Epithelial cell of esophagus (primary cell): ENCODE measurements around the gene CLOCK.
A peak's percentile ranks its signal among the peaks of the same experiment; 100 is the strongest.

ENCODE experiments used
- DNase-seq: peaks from one replicate; pipeline ENCODE4 v3.0.0; 2010; ENCODE audit warnings: low read depth
- H3K4me3 ChIP-seq: 2 replicates; pipeline ENCODE4 v1.5.1; 2011; ENCODE audit warnings: mild to moderate bottlenecking, low read length, control low read depth
- CTCF ChIP-seq: IDR thresholded peaks from 2 replicates; pipeline ENCODE4 v1.5.1; 2011; ENCODE audit warnings: low read depth, mild to moderate bottlenecking, low read length, control low read depth, inconsistent platforms; ENCODE audit not compliant: insufficient read depth; ENCODE audit errors: missing control alignments

Gene CLOCK

DNA sequence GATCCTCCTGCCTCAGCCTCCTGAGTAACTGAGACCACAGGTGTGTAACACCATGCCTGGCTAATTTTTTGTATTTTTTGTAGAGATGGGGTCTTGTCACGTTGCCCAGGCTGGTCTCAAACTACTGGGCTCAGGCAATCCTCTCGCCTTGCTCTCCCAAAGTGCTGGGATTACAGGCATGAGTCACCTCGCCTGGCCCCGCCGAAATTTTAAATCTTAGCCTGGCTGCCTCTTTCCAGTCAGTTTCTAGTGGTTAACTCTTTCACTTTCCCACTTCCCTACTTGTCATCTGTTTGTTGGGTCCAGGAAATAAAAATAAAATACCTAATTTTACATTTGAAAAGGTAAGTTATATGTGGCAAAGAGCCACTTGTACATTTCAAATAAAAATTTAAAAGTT, 88.5 kb downstream of the CLOCK start:
- peak; percentile 45 for DNase-seq
- no peak for TF ChIP-seq CTCF
- H3K4me3 ChIP-seq, result no peak overlapping the region

- no peak for DNase-seq
- no peak overlapping the region for H3K4me3 ChIP-seq
- TF ChIP-seq CTCF, result no peak
Measured at GRCh38 chr4:55450566-55450965, 96.1 kb downstream of the CLOCK start.

- DNase-seq, result no peak
- no peak overlapping the region for H3K4me3 ChIP-seq
- TF ChIP-seq CTCF, result no peak
Measured at GRCh38 chr4:55447831-55448230, 98.9 kb downstream of the CLOCK start.

GRCh38 chr4:55447108-55447708, 99.5 kb downstream of the CLOCK start:
- no peak for DNase-seq
- TF ChIP-seq CTCF, result no peak
- H3K4me3 ChIP-seq, result no peak overlapping the region

DNA sequence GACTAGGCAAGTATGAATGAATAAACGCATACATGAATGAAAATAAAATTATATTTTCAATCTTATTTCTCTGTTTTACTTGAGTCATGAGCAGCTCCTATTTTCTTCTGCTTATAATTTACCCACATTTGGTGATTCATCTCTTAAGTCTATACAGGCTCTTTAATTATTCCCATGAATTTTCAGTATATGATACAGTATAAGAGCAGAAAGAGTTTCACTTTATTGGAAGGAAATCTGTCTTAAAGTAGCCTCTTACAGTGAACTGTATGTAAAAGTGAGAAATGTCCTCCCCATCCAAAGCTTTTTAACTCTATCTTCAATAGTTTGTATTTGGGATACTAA, 100.2 kb downstream of the CLOCK start:
- TF ChIP-seq CTCF, result no peak
- DNase-seq, result no peak
- no peak overlapping the region for H3K4me3 ChIP-seq

DNA sequence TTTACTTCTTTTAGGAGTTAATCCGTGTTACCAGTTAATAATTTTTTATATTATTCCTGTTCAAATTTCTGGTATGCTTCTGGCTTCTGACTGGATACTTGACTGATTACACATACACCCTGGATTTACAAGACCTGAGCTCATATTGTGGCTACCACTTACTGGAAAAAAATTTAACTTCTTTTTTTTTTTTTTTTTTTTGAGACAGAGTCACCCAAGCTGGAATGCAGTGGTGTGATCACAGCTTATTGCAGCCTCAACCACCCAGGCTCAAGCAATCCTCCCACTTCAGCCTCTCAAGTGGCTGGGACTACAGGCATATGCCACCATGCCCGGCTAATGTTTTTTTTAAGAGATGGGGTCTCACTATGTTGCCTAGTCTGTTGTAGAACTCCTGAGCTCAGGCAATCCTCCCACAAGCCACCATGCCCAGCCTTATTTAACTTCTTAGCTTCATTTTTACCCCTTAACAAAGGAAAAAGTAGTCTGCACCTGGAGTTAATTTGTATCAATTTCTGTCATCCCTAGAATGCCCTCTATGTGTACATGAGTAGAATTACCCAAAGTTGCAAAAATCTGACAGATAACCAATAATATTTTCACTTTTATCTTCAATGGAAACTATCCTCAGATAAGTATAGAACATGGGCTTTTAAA, 100.7 kb downstream of the CLOCK start:
- TF ChIP-seq CTCF, result no peak
- H3K4me3 ChIP-seq, result no peak overlapping the region
- DNase-seq, result peak; percentile 56

- peak; percentile 37 for DNase-seq
- TF ChIP-seq CTCF, result peak; percentile 56
Measured at GRCh38 chr4:55444827-55445226, 101.9 kb downstream of the CLOCK start.

More at GRCh38 chr4:55444827-55445226, 101.9 kb downstream of the CLOCK start:
- no peak overlapping the region for H3K4me3 ChIP-seq
